Thymus (tissue), 2 donors: Measurements from ENCODE around the gene SMNDC1. TPM values are rescaled to one million over a fixed set of nuclear protein-coding genes. Genes with fewer than 3 reads are reported as not detected.

Experiments used
- polyA plus RNA-seq: library from polyadenylated mRNA; stranded (reverse); fragments of 200-250 nt; gene quantifications from one replicate; pipeline ENCODE4 v1.2.3, GENCODE V29; 2013
- total RNA-seq: library from RNA; stranded (reverse); fragments of 120-200 nt; gene quantifications from one replicate; pipeline ENCODE4 v1.2.4, GENCODE V29; 2013
- donor health status: healthy.

The SMNDC1 gene
- total and polyA plus RNA-seq, 2 donors = 8.1 to 23.7 TPM

Other genes starting within 250 kb of the SMNDC1 start
- gene MXI1, start 97.3 kb downstream of the SMNDC1 start, total RNA-seq = 14.7 TPM
- gene MXI1, start 97.3 kb downstream of the SMNDC1 start, polyA plus RNA-seq = 44.1 TPM
- 6.6 TPM for gene DUSP5, start 193.0 kb upstream of the SMNDC1 start, total RNA-seq
- 26.3 TPM for gene DUSP5, start 193.0 kb upstream of the SMNDC1 start, polyA plus RNA-seq